Uterus (tissue), 4 donors: ENCODE measurements around the gene GPR156. TPM values are rescaled to one million over a fixed set of nuclear protein-coding genes. Genes with fewer than 3 reads are reported as not detected.

Source experiments
- DNase-seq, 2 donors: peaks; one replicate each; pipeline ENCODE4 v3.0.0-alpha.2; 2019 to 2020
- H3K27ac ChIP-seq, 2 donors: fragments of 200-600 bp; sonication (generic); 1 replicate in 1 of 2; 2 replicates in 1 of 2; pipeline ENCODE4 v1.5.1; 2016 to 2018
- H3K27me3 ChIP-seq, 2 donors: fragments of 200-600 bp; sonication (generic); one replicate each; pipeline ENCODE4 v1.5.1; 2018 to 2019; ENCODE audit warnings: control low read depth in 1 of 2
- H3K36me3 ChIP-seq, 2 donors: fragments of 200-600 bp; sonication (generic); one replicate each; pipeline ENCODE4 v1.5.1; 2019; ENCODE audit warnings: control low read depth in 1 of 2
- H3K4me1 ChIP-seq, 2 donors: fragments of 200-600 bp; sonication (generic); one replicate each; pipeline ENCODE4 v1.5.1; 2018 to 2019; ENCODE audit warnings: control low read depth in 1 of 2
- H3K4me3 ChIP-seq, 2 donors: fragments of 200-600 bp; sonication (generic); 1 replicate in 1 of 2; 2 replicates in 1 of 2; pipeline ENCODE4 v1.5.1; 2018 to 2019; ENCODE audit warnings: mild to moderate bottlenecking in 1 of 2
- H3K9me3 ChIP-seq, 2 donors: fragments of 200-600 bp; sonication (generic); one replicate each; pipeline ENCODE4 v1.5.1; 2019; ENCODE audit warnings: control low read depth in 1 of 2
- CTCF ChIP-seq, 4 experiments: fragments of 200-600 bp in 2 of 4; fragments of 450-650 bp in 2 of 4; sonication (generic) in 2 of 4; IDR thresholded peaks; one replicate each; pipeline ENCODE4 v1.5.1; 2016 to 2019; ENCODE audit warnings: antibody characterized with exemption in 4 of 4, mild to moderate bottlenecking in 2 of 4, moderate library complexity in 1 of 4
- POLR2A ChIP-seq, 2 donors: fragments of 450-650 bp; IDR thresholded peaks; one replicate each; pipeline ENCODE4 v1.6.1; 2016; ENCODE audit warnings: antibody characterized with exemption in 2 of 2, mild to moderate bottlenecking in 1 of 2, moderate library complexity in 1 of 2
- intact Hi-C: fragments of 100-400 bp; cut with DNase I; formaldehyde crosslinking; loops from one replicate; pipeline ENCODE4 v1.15.1; 2023; ENCODE audit warnings: low total_unique reads
- total RNA-seq, 4 donors: library from RNA; depleted of rRNA in 3 of 4; stranded (reverse); fragments of >200 nt in 3 of 4; gene quantifications; one replicate each; pipeline versions ENCODE4 v1.1.0 to v1.2.4, GENCODE V29; 2014 to 2023
- donor health status: DM: yes; HTN: yes; CAD: no.

GPR156 gene
- total RNA-seq, 4 donors from 2014 or later = 0.59 to 5.3 (median 1.9) TPM; not detected in 1

DNA sequence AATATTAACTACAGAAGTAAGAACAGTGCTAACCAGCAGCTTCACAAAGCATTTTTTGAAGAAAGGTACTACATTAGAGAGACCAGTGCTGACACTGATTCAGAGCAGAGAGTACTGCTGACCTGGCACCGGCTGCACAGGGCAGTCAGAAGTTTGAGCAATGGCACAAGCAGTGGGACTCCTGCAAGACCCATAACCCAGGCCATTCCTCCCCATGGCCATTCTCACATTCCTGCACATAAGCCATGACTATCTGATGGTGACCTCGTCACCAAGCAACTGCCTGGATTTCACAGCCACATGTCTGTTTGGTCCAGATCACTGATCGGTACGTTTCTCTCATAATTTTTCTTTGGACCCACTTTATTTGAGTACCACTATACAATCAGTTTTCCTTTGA lies 88.7 kb downstream of the GPR156 start:
- no peaks in the 10 kb centered on the region for H3K9me3 ChIP-seq
- intact Hi-C loops = no loop called here
- no peaks in the 10 kb centered on the region for H3K4me1 ChIP-seq
- no peak overlapping the region for H3K4me3 ChIP-seq
- TF ChIP-seq POLR2A (IDR thresholded peaks at IDR 0.05) (no peak), CTCF (IDR thresholded peaks at IDR 0.05) (no peak)
- no peaks in the 10 kb centered on the region for H3K27me3 ChIP-seq
- no peak overlapping the region for H3K27ac ChIP-seq
- no peaks in the 10 kb centered on the region for H3K36me3 ChIP-seq
- no peak for DNase-seq

- no peak for TF ChIP-seq POLR2A (IDR thresholded peaks at IDR 0.05)
- no peak for TF ChIP-seq CTCF (IDR thresholded peaks at IDR 0.05)
- intact Hi-C loops = no loop called here
- H3K27me3 ChIP-seq = no peaks in the 10 kb centered on the region
- no peak for DNase-seq
- no peak overlapping the region for H3K27ac ChIP-seq
- H3K4me3 ChIP-seq = no peak overlapping the region
- H3K9me3 ChIP-seq = no peaks in the 10 kb centered on the region
- H3K36me3 ChIP-seq = no peaks in the 10 kb centered on the region
- no peaks in the 10 kb centered on the region for H3K4me1 ChIP-seq
These were observed 91.5 kb downstream of the GPR156 start for GRCh38 chr3:120193554-120193953.

DNA sequence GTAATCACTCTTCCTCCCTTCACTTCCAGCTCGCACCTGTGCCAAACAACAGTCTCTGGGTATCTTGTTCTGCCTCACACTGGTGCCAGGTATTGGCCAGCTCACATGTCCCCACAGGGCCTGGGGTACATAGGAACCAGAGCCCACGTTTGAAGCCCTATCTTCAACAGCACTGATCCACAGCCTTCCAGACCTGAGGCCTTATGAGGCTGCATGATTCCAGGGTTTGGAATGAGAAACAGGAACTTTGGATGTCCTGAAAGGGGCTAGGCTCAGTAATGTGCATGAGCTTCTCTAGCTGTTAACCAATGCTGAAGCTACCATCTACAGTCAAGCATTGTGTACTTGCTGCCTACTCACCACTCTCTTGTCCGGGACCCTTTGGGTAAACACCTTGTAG lies 92.4 kb downstream of the GPR156 start:
- no peak overlapping the region for H3K27ac ChIP-seq
- no peaks in the 10 kb centered on the region for H3K9me3 ChIP-seq
- no peak for DNase-seq
- intact Hi-C loops = no loop called here
- H3K4me3 ChIP-seq = no peak overlapping the region
- no peaks in the 10 kb centered on the region for H3K36me3 ChIP-seq
- H3K4me1 ChIP-seq = no peaks in the 10 kb centered on the region
- H3K27me3 ChIP-seq = no peaks in the 10 kb centered on the region
- TF ChIP-seq POLR2A (IDR thresholded peaks at IDR 0.05) = no peak
- TF ChIP-seq CTCF (IDR thresholded peaks at IDR 0.05) = no peak

DNA sequence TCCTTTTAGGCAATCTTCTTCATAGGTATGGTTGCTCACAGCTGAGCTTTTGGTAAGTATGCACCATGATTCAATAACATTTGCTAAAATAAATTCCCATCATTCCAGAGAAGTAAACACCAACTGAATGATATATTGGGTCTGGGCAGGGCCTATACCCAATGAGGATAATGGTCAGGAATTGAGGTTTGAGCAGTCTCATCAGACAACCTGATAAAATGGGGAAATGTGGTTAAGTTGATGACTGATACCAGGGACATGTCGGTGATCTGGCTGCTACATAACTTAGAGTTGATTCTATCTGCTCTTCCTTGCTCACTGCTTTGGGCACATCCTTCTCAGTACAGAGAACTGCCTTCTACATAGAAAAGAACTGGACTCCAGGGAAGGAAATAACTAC lies 92.9 kb downstream of the GPR156 start:
- Histone ChIP-seq H3K4me1 (no peaks in the 10 kb centered on the region), H3K36me3 (no peaks in the 10 kb centered on the region), H3K9me3 (no peaks in the 10 kb centered on the region), H3K4me3 (no peak overlapping the region), H3K27ac (no peak overlapping the region), H3K27me3 (no peaks in the 10 kb centered on the region)
- DNase-seq = no peak
- no peak for TF ChIP-seq POLR2A (IDR thresholded peaks at IDR 0.05)
- TF ChIP-seq CTCF (IDR thresholded peaks at IDR 0.05) = no peak
- intact Hi-C loops = no loop called here

DNA sequence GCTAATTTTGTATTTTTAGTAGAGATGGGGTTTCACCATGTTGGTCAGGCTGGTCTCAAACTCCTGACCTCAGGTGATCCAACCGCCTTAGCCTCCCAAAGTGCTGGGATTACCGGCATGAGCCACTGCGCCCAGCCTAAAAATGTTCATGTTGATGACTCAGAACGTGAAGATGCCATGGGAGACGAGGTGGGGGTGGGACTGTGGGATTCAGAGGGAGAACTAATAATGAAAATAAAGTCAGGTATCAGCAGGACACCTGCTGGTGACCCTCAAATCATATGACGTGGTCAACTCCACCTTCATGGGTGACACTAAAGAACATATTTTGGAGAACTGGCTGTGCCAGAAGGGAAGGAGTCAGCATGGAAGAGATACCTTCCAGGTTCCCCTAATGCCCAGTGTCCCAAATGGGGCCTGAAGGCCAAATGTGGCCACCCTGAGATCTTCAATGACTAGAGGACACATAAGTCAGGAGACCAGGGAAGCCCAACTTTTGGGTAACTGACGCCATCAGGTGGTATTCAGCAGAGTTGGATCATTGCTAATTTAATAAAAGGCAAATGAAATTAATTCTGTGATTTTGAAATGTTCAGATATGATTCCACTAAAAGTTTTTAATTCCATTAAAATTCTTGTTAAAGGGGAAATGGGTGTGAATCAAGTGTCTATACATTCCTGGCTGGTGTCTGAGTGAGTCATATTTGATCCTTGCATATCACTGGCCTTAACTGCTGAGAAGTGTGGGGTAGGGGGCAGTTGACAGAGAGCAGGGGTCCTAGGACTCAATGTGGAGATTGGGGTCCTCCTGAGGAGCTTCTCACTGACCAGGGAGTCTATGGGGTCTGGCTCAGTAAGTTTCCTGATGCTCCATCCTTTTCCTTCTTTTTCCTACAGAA lies 102.2 kb downstream of the GPR156 start:
- H3K36me3 ChIP-seq = no peaks in the 10 kb centered on the region
- peak in 1 of 4 experiments; percentile 27 for TF ChIP-seq CTCF (IDR thresholded peaks at IDR 0.05)
- no peak for TF ChIP-seq POLR2A (IDR thresholded peaks at IDR 0.05)
- no peak overlapping the region for H3K4me3 ChIP-seq
- no peaks in the 10 kb centered on the region for H3K9me3 ChIP-seq
- intact Hi-C loops = no loop called here
- DNase-seq = no peak
- no peaks in the 10 kb centered on the region for H3K27me3 ChIP-seq
- no peak overlapping the region for H3K27ac ChIP-seq
- no peaks in the 10 kb centered on the region for H3K4me1 ChIP-seq
